ENCODE results near the gene MAP2. TPM values are rescaled to one million over a fixed set of nuclear protein-coding genes. Genes with fewer than 3 reads are reported as not detected.

MAP2 gene
- total RNA-seq, 6 experiments from 2014 or later, result 1.0 to 2.0 (median 1.6) TPM

GRCh38 chr2:209505410-209505809 lies 81.6 kb downstream of the MAP2 start:
- Mint-ChIP-seq H3K36me3 (ENCODE audit: low read depth) (no peaks in the 10 kb centered on the region; the same call in 1 of the 2 replicates), H3K4me3 (no peak overlapping the region), H3K9me3 (0 out of 2 replicates have a peak, but pooled peaks cover 1% of the 10 kb centered on the region), H3K27me3 (ENCODE audit: insufficient read depth) (no peaks in the 10 kb centered on the region; the same call in 1 of the 2 replicates), H3K4me1 (ENCODE audit: low read depth) (peaks cover 20% of the 10 kb centered on the region), H3K27ac (no peak overlapping the region)
- TF ChIP-seq CTCF (IDR thresholded peaks at IDR 0.05), result no peak
- no peak for DNase-seq

GRCh38 chr2:209508255-209508654 lies 84.4 kb downstream of the MAP2 start:
- Mint-ChIP-seq H3K4me1 (ENCODE audit: low read depth) (peaks cover 20% of the 10 kb centered on the region), H3K4me3 (no peak overlapping the region), H3K9me3 (no peaks in the 10 kb centered on the region), H3K36me3 (ENCODE audit: low read depth) (no peaks in the 10 kb centered on the region), H3K27ac (no peak overlapping the region; the same call in 1 of the 2 replicates), H3K27me3 (ENCODE audit: insufficient read depth) (no peaks in the 10 kb centered on the region; the same call in 1 of the 2 replicates)
- DNase-seq, result no peak
- TF ChIP-seq CTCF (IDR thresholded peaks at IDR 0.05), result no peak

GRCh38 chr2:209511637-209512036 lies 87.8 kb downstream of the MAP2 start:
- Mint-ChIP-seq H3K36me3 (ENCODE audit: low read depth) (no peaks in the 10 kb centered on the region), H3K27me3 (ENCODE audit: insufficient read depth) (no peaks in the 10 kb centered on the region; the same call in none of the 2 replicates), H3K27ac (no peak overlapping the region), H3K4me1 (ENCODE audit: low read depth) (peaks cover 13% of the 10 kb centered on the region; the same call in 1 of the 2 replicates), H3K4me3 (no peak overlapping the region), H3K9me3 (no peaks in the 10 kb centered on the region)
- DNase-seq, result no peak
- TF ChIP-seq CTCF (IDR thresholded peaks at IDR 0.05), result no peak

- Mint-ChIP-seq H3K9me3 (no peaks in the 10 kb centered on the region), H3K27ac (no peak overlapping the region), H3K4me1 (ENCODE audit: low read depth) (peaks cover 6% of the 10 kb centered on the region; the same call in 1 of the 2 replicates), H3K36me3 (ENCODE audit: low read depth) (no peaks in the 10 kb centered on the region), H3K27me3 (ENCODE audit: insufficient read depth) (no peaks in the 10 kb centered on the region; the same call in none of the 2 replicates), H3K4me3 (no peak overlapping the region)
- TF ChIP-seq CTCF (IDR thresholded peaks at IDR 0.05), result no peak
- DNase-seq, result no peak
Measured at GRCh38 chr2:209512971-209513370, 89.1 kb downstream of the MAP2 start.

- no peak for TF ChIP-seq CTCF (IDR thresholded peaks at IDR 0.05)
- no peaks in the 10 kb centered on the region for H3K4me1 Mint-ChIP-seq (ENCODE audit: low read depth)
Measured at GRCh38 chr2:209517436-209517835, 93.6 kb downstream of the MAP2 start.

More at GRCh38 chr2:209517436-209517835, 93.6 kb downstream of the MAP2 start:
- Mint-ChIP-seq H3K36me3 (ENCODE audit: low read depth) (no peaks in the 10 kb centered on the region), H3K27ac (no peak overlapping the region), H3K9me3 (no peaks in the 10 kb centered on the region), H3K27me3 (ENCODE audit: insufficient read depth) (no peaks in the 10 kb centered on the region; the same call in 1 of the 2 replicates), H3K4me3 (no peak overlapping the region)
- no peak for DNase-seq

Measured in HFFc6 (cell line).